ENCODE measurements around the gene SLC35G3.

DNA sequence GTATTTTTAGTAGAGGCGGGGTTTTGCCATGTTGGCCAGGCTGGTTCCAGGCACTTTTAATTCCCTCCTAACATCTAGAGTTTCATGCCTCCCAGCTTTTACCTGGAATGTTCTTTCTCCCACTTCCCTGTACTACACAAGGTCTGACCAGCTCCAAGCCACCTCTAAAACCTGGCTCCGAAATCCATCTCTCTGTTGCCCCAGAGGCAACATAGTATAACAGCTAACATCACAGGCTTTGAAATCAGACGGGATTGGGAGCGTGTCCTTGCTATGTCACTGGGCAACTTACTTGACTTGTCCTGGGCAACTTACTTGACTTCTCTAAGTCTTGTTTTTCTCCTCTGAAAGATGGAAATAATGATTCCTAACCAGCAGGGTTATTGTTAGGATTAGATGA is 31.4 kb downstream of the SLC35G3 start:
- TF ChIP-seq, protein P1, sequence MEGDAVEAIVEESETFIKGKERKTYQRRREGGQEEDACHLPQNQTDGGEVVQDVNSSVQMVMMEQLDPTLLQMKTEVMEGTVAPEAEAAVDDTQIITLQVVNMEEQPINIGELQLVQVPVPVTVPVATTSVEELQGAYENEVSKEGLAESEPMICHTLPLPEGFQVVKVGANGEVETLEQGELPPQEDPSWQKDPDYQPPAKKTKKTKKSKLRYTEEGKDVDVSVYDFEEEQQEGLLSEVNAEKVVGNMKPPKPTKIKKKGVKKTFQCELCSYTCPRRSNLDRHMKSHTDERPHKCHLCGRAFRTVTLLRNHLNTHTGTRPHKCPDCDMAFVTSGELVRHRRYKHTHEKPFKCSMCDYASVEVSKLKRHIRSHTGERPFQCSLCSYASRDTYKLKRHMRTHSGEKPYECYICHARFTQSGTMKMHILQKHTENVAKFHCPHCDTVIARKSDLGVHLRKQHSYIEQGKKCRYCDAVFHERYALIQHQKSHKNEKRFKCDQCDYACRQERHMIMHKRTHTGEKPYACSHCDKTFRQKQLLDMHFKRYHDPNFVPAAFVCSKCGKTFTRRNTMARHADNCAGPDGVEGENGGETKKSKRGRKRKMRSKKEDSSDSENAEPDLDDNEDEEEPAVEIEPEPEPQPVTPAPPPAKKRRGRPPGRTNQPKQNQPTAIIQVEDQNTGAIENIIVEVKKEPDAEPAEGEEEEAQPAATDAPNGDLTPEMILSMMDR (conservative IDR thresholded peaks at IDR 0.05), result no peak
- no peak for TF ChIP-seq ZFX (IDR thresholded peaks at IDR 0.05)
